ENCODE data around the gene SAP30.

Gene SAP30

DNA sequence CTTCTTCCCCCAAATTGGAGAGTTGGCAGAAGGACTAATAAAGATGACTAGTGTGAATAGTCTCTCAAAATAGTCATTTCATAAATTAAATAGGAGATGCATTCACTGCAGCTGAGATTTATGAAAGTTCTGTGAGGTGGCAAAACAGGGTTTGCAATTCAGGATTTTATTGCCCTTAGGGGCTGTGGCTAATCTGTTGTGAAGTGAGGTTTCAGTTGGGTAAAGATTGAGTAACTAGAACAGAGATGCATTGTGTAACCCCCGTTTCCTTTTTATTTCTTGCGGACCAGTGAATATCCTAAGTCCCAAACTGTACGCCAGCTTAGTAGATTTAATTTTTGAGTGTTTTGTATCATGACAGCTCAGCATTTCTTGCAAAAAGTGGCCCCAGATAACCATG is 44.3 kb downstream of the SAP30 start:
- no peak for DNase-seq (ENCODE audit: low spot score)

DNA sequence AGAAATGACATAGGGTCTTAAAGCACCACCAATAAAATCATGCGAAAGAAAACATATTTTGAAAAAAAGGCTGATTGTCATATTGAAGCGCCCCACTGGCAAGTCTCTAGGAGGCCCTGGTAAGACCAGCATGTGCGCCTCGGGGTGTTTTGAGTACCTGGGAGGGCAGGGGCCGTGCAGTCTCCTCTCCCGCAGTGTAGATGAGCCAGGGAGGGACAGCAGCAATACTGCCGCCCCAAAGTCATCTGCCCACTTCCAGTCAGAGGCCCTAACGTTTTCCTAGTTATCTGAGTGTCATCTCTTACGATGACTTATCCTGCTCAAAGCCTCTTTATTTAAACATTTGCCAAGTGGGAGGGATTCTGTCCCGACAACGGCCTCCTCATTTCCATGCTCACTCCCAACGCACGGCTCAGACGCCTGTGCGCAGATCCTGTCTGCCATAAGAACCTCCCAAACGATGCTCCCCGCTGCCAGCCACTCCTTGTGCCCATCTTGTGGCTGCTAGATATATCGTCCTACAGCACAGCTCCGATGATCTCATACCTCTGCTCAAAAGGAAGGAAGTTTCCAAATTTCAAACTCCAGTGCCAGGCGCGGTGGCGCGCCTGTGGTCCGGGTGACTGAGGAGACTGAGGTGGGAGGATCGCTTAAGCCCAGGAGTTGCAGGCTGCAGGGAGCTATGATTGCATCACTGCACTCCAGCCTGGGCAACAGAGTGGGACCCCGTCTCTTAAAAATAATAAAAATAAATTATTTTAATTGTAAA is 45.3 kb downstream of the SAP30 start:
- no peak for DNase-seq (ENCODE audit: low spot score)

DNA sequence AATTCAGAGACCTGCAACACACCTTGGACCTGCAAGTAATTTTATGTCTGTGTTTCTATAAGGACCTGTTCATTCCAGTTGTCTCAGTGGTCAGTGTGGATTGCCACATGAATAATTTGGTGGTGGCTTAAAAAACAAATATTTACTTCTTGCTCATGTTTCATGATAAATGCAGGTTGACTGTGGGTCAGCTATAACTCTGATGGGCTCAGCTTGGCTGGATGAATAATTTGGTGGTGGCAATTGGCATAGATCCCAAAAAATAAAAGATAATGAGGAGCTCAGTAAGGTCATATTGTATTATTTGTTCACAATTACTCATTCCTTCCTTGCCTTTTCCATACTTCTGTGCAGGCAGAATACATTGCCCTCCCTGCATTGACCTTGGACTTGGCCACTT is 47.1 kb downstream of the SAP30 start:
- DNase-seq (ENCODE audit: low spot score), result no peak

DNA sequence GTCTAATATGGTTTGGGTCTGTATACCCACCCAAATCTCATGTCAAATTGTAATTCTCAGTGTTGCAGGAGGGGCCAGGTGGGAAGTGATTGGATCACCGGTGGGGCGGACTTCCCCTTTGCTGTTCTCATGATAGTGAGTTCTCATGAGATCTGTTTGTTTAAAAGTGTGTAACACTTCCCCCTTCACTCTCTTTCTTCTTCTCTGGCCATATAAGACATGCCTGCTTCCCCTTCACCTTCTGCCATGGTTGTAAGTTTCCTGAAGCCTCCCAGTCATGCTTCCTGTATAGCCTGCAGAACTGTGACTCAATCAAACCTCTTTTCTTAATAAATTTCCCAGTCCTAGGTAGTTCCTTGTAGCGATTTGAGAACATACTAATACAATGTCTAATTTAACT is 47.9 kb downstream of the SAP30 start:
- DNase-seq (ENCODE audit: low spot score), result peak; percentile 42

- DNase-seq (ENCODE audit: low spot score), result peak; percentile 27
Measured at GRCh38 chr4:173420324-173420752, 49.6 kb downstream of the SAP30 start.

- no peak for DNase-seq (ENCODE audit: low spot score)
Measured at GRCh38 chr4:173420801-173421200, 50.0 kb downstream of the SAP30 start.

DNA sequence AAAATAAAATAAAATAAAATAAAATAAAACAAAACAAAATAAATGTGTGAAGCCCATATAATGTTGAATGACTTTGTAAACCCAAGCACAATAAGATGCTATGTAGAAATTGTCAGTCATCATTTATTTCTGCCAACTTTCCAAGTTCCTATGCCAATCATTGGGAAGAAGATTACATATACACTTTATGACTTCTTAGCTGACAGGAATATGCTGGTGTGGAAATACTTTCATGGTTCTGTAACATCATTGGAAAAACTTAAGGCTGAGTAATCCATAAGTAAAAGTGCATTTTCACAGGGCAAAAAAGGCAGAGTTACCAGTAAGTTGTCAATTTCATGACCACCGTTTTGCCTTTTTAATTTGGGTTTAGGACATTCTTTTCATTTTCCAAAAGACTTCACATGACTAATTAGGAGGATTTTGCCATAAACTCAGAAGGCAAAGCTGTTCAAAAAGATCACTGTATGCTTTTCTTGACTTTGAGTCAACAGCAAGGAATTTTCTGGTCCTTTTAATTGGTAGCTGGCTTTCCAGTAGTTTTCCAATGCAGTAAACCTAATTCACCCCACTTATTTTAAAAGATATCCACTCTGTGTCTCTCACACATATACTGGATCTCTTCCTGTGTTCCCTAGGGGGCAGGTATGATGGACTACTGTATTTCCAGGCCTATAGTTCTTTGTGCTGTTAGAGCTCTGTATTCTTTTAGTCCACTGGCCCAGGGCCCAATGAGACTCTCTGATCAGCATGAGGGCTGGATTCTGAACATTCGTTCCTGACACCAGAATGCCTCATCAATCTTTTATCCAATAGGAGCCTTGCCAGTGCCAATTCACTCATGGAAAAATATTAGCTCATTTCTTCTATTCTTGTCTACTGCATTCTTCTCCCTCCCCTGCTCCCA is 54.4 kb downstream of the SAP30 start:
- DNase-seq (ENCODE audit: low spot score), result no peak

DNA sequence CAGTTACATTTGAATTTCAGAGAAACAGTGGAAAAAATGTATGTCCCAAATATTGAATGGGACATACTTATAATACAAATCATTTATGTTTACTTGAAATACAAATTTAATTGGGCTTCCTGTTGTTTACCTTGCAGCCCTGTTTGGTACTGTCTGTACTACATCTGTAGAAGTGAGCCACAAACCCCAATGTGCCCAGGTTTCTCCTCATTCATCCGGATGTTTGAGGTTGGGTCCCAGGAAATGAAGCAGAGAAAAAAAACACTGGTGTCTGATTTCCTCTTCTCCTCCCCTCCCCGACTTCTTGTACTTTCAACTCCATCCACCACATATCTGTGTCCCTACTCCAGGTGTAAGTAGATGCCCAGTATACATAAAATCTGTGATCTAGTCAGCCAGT is 55.3 kb downstream of the SAP30 start:
- no peak for DNase-seq (ENCODE audit: low spot score)
